Measurements from ENCODE around the gene LRP1.

DNA sequence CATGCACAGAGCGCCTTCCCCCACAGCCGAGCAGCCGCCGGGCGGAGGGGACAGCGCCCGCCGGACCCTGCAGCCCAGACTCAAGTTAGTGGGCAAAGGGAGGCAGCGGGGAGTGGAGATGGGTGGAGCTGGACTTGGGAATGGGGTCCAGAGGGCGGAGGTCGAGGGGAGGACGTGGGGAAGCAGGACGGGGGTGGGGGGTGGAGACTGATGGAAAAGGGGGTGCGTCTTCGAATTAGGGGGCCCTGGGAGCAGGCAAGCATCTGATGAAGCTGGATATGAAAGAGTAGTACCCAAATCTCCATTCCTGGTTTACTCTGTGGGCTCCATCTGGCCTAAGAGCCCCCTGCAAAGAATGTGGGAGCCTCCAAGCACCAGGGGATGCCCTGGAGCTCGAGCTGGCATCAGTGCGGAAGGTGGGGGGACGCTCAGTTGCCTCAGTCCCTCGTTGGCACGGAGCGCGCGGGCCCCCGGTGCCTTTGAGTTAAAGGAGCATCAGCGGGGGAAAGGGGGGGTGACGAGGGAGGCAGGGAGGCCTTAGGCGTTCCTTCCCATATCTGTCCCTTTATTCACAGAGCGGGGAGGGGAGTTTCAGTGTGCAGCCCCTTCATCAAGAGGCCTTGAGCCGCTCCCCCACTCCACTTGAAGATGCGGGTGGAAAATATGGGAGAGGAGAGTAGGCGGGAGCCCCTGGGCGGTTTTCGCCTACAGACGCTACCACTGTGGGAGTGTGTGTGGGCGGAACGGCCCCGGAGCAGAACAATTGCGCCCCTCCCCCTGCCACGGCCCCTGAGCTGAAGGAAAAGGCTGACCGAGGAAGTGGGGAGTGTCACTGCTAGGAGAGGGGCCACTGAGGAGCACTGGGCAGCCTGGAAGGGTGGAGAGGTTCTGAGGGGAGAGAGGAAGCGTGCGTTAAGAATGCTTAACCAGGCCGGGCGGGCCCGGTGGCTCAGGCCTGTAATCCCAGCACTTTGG is 38.7 kb upstream of the LRP1 start:
- TF ChIP-seq, protein P1, sequence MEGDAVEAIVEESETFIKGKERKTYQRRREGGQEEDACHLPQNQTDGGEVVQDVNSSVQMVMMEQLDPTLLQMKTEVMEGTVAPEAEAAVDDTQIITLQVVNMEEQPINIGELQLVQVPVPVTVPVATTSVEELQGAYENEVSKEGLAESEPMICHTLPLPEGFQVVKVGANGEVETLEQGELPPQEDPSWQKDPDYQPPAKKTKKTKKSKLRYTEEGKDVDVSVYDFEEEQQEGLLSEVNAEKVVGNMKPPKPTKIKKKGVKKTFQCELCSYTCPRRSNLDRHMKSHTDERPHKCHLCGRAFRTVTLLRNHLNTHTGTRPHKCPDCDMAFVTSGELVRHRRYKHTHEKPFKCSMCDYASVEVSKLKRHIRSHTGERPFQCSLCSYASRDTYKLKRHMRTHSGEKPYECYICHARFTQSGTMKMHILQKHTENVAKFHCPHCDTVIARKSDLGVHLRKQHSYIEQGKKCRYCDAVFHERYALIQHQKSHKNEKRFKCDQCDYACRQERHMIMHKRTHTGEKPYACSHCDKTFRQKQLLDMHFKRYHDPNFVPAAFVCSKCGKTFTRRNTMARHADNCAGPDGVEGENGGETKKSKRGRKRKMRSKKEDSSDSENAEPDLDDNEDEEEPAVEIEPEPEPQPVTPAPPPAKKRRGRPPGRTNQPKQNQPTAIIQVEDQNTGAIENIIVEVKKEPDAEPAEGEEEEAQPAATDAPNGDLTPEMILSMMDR (optimal IDR thresholded peaks at IDR 0.05 in 1 of 3, IDR thresholded peaks at IDR 0.05 in 1 of 3, conservative IDR thresholded peaks at IDR 0.05 in 1 of 3; ENCODE audit: extremely low read depth in 1 of 3, insufficient read depth in 2 of 3, low read length in 3 of 3): no peak
- no peak for TF ChIP-seq EZH2 (IDR thresholded peaks at IDR 0.05; ENCODE audit: low read length)
